ENCODE measurements around the gene DSCAM. TPM values are rescaled to one million over a fixed set of nuclear protein-coding genes. Genes with fewer than 3 reads are reported as not detected.

Gene DSCAM
- total RNA-seq, 4 donors from 2014 or later = not detected

- WGBS, 2 donors = 74 to 75% methylated on average over 3 of the region's 3 CpGs
- intact Hi-C loops (cut with DNase I; ENCODE audit: low total_unique reads) = no loop called here
- no peak for DNase-seq (ENCODE audit: low spot score in 2 of 2)
- no peak overlapping the region for H3K4me3 ChIP-seq (ENCODE audit: low read depth, poor library complexity, severe bottlenecking)
- TF ChIP-seq POLR2A (IDR thresholded peaks at IDR 0.05) (no peak), CTCF (IDR thresholded peaks at IDR 0.05) (no peak)
Measured at GRCh38 chr21:40282912-40283886, 563.8 kb downstream of the DSCAM start.

GRCh38 chr21:40278345-40278744 is 568.6 kb downstream of the DSCAM start:
- H3K4me3 ChIP-seq (ENCODE audit: low read depth, poor library complexity, severe bottlenecking) = no peak overlapping the region
- DNase-seq (ENCODE audit: low spot score in 2 of 2) = no peak
- intact Hi-C loops (cut with DNase I; ENCODE audit: low total_unique reads) = no loop called here
- TF ChIP-seq CTCF (IDR thresholded peaks at IDR 0.05) = no peak
- no peak for TF ChIP-seq POLR2A (IDR thresholded peaks at IDR 0.05)
- 68 to 95% methylated on average over 1 of the region's 1 CpG for WGBS, 2 donors

- H3K4me3 ChIP-seq (ENCODE audit: low read depth, poor library complexity, severe bottlenecking) = no peak overlapping the region
- 84 to 86% methylated on average over 12 of the region's 12 CpGs for WGBS, 2 donors
- no peak for DNase-seq (ENCODE audit: low spot score in 2 of 2)
- intact Hi-C loops (cut with DNase I; ENCODE audit: low total_unique reads) = no loop called here
- TF ChIP-seq CTCF (IDR thresholded peaks at IDR 0.05) (no peak), POLR2A (IDR thresholded peaks at IDR 0.05) (no peak)
Measured at GRCh38 chr21:40276001-40276400, 571.0 kb downstream of the DSCAM start.

GRCh38 chr21:40272037-40272436 is 574.9 kb downstream of the DSCAM start:
- H3K4me3 ChIP-seq (ENCODE audit: low read depth, poor library complexity, severe bottlenecking) = no peak overlapping the region
- TF ChIP-seq CTCF (IDR thresholded peaks at IDR 0.05) (no peak), POLR2A (IDR thresholded peaks at IDR 0.05) (no peak)
- 30 to 45% methylated on average over 4 of the region's 4 CpGs for WGBS, 2 donors
- intact Hi-C loops (cut with DNase I; ENCODE audit: low total_unique reads) = no loop called here
- no peak for DNase-seq (ENCODE audit: low spot score in 2 of 2)

GRCh38 chr21:40271164-40271563 is 575.8 kb downstream of the DSCAM start:
- intact Hi-C loops (cut with DNase I; ENCODE audit: low total_unique reads) = no loop called here
- DNase-seq (ENCODE audit: low spot score in 2 of 2) = no peak
- no peak overlapping the region for H3K4me3 ChIP-seq (ENCODE audit: low read depth, poor library complexity, severe bottlenecking)
- TF ChIP-seq POLR2A (IDR thresholded peaks at IDR 0.05) (no peak), CTCF (IDR thresholded peaks at IDR 0.05) (no peak)
- 82 to 83% methylated on average over 9 of the region's 9 CpGs for WGBS, 2 donors
